HG03159 (cell line): ENCODE measurements around the gene MSX2.

Experiments used
- ATAC-seq: cut with Tn5 transposase; IDR thresholded peaks from one replicate; pipeline ENCODE4 v1.9.1; 2021; ENCODE audit warnings: mild to moderate bottlenecking, moderate library complexity; ENCODE audit not compliant: unreplicated experiment

MSX2 gene

GRCh38 chr5:174765540-174765939 is 41.2 kb downstream of the MSX2 start:
- no peak for ATAC-seq

DNA sequence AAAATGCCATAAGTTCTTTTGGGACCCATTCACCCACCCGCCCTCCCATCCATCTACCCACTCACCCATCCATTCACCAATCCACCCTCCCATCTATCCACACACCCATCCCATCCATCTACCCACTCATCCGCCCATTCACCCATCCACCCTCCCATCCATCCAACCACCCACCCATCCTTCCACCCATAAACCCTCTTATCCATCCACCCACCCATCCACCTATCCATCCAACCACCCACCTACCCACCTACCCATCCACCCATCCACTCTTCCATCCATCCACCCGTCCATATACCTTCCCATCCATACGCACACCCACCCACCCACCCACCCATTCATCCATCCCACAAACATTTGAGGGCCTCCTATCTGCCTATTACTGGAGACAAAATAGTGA is 43.3 kb downstream of the MSX2 start:
- no peak for ATAC-seq

GRCh38 chr5:174769005-174769404 is 44.6 kb downstream of the MSX2 start:
- ATAC-seq: no peak

- no peak for ATAC-seq
These were observed 49.0 kb downstream of the MSX2 start for GRCh38 chr5:174773371-174773770.

DNA sequence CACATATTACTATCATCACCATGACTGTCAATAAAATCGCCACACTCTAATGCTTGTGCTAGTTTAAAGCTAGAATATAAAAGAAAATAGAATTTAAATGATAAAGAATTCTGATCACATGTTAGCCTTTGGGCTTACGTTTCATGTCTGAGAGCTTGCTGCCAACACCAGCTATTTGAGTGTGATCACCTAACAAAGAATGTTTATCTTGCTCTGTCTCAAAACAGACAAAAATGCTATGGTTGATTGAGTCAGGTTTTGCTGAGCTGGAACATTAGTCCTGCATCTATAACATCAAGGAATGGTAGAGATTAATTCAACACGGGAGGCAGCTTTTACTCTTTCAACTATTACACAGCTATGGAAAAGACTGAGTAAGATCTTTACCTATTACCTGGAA is 50.7 kb downstream of the MSX2 start:
- ATAC-seq: no peak

DNA sequence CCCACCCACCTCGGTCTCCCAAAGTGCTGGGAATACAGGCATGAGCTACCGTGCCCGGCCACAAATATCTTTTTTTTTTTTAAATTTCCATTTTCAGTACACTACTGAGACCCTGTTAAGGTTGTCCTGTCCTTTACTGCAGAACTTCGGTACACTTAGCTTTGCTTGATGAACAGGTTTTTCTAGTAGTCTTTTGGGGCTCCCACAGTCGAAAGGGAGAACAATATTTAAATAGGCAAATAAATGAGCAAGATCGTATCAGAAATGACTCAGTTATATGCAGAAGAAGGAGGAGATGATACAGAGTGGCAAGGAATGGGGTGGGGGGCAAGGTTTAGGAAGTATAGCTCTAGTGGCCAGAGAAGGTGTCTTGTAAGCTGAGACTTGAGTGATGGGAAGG is 52.7 kb downstream of the MSX2 start:
- no peak for ATAC-seq

- ATAC-seq: no peak
These were observed 53.2 kb downstream of the MSX2 start for GRCh38 chr5:174777583-174777982.
